ENCODE results near the gene TUFT1. TPM values are rescaled to one million over a fixed set of nuclear protein-coding genes. Genes with fewer than 3 reads are reported as not detected.

TUFT1 gene
- total and polyA plus RNA-seq, 10 of the 15 experiments (the other 5 are each of a cell fraction or from before 2014, with no cell fraction given): 0.08 to 4.3 (median 3.2) TPM

- TF ChIP-seq IRF5 (IDR thresholded peaks at IDR 0.05; ENCODE audit: borderline replicate concordance) (no peak), BACH1 (IDR thresholded peaks at IDR 0.05; ENCODE audit: borderline replicate concordance) (no peak), TCF7 (IDR thresholded peaks at IDR 0.05; ENCODE audit: borderline replicate concordance) (no peak), BCL11A (IDR thresholded peaks at IDR 0.05; ENCODE audit: low read depth, low read length) (no peak), RAD51 (IDR thresholded peaks at IDR 0.05) (no peak), E4F1 (IDR thresholded peaks at IDR 0.05; ENCODE audit: borderline replicate concordance, partially characterized antibody) (no peak)
Measured at GRCh38 chr1:151577173-151577572, 37.1 kb downstream of the TUFT1 start (continued).

- DNase-seq (ENCODE audit: low read depth, low spot score) (no peak), FAIRE-seq (no peak), ATAC-seq (no peak)
- Histone ChIP-seq H3K36me3 (ENCODE audit: control insufficient read depth in 2 of 2, insufficient read depth in 2 of 2, low read length in 1 of 2) (no peaks in the 10 kb centered on the region), H3K9ac (ENCODE audit: control insufficient read depth, insufficient read depth, low read length) (no peak overlapping the region), H3K4me1 (ENCODE audit: control insufficient read depth, insufficient read depth, low read length) (peaks cover 4% of the 10 kb centered on the region; the same call in 1 of the 2 replicates), H3K4me3 (no peak overlapping the region), H3K79me2 (ENCODE audit: control insufficient read depth, insufficient read depth, low read length) (no peaks in the 10 kb centered on the region), H3K27ac (ENCODE audit: control insufficient read depth, insufficient read depth) (no peak overlapping the region), H3K9me3 (replicated peaks; ENCODE audit: control insufficient read depth, insufficient read depth, low read length) (no peaks in the 10 kb centered on the region), H4K20me1 (ENCODE audit: control insufficient read depth, insufficient read depth) (no peaks in the 10 kb centered on the region), H2AFZ (ENCODE audit: control insufficient read depth, low read depth, low read length) (no peak overlapping the region), H3K27me3 (replicated peaks in 1 of 2; ENCODE audit: control insufficient read depth in 2 of 2, insufficient read depth in 2 of 2, low read length in 1 of 2) (no peaks in the 10 kb centered on the region; a peak in 2 of 4 replicates), H3K4me2 (ENCODE audit: control insufficient read depth, insufficient read depth) (no peak overlapping the region)
- POLR2A ChIA-PET: no interaction called here
- in situ Hi-C loops (cut with MboI): no loop called here
- RAD21 ChIA-PET (ENCODE audit: unreplicated experiment): interaction anchor here (1.3 kb wide), 1 partner anchor 257 kb away, joined by 3 read pairs; no protein-coding TSS in a partner anchor
- WGBS (ENCODE audit: insufficient coverage, insufficient replicate concordance, low lambda C conversion rate, missing lambda C conversion rate): 83% methylated on average over 1 of the region's 1 CpG
- CTCF ChIA-PET: interaction anchor here (0.9 to 1.6 kb wide), 4 partner anchors 15 to 278 kb away, joined by 3 to 6 read pairs (median 3); no protein-coding TSS in a partner anchor
- intact Hi-C loops (cut with micrococcal nuclease; ENCODE audit: unreplicated experiment): no loop called here
- SMC1A ChIA-PET (ENCODE audit: uncharacterized antibody, unreplicated experiment): interaction anchor here (1.0 kb wide), 1 partner anchor 36 kb away, joined by 3 read pairs; no protein-coding TSS in a partner anchor
- BruUV-seq (replicated peaks): no TSS peak
- no peak for TF ChIP-seq FOXM1 (IDR thresholded peaks at IDR 0.05; ENCODE audit: low read depth, low read length)
- no peak for TF ChIP-seq JUNB (IDR thresholded peaks at IDR 0.05)
- no peak for TF ChIP-seq PBX3 (IDR thresholded peaks at IDR 0.05; ENCODE audit: insufficient replicate concordance, low read depth, low read length)
- TF ChIP-seq CHD2 (IDR thresholded peaks at IDR 0.05; ENCODE audit: borderline replicate concordance, low read depth, low read length): no peak
- no peak for TF ChIP-seq FOS (IDR thresholded peaks at IDR 0.05; ENCODE audit: borderline replicate concordance, extremely low read depth, insufficient read length)
- no peak for TF ChIP-seq SMARCA5 (IDR thresholded peaks at IDR 0.05)
- TF ChIP-seq TCF7 (IDR thresholded peaks at IDR 0.05; ENCODE audit: borderline replicate concordance): no peak
- no peak for TF ChIP-seq MYB (IDR thresholded peaks at IDR 0.05; ENCODE audit: borderline replicate concordance, low read depth, low read length)
- no peak for TF ChIP-seq HDAC6 (IDR thresholded peaks at IDR 0.05; ENCODE audit: unreplicated experiment)
- TF ChIP-seq BHLHE40 (IDR thresholded peaks at IDR 0.05; ENCODE audit: borderline replicate concordance in 1 of 2, low read depth in 2 of 2, low read length in 1 of 2): no peak
- no peak for TF ChIP-seq HDGF (IDR thresholded peaks at IDR 0.05)
- TF ChIP-seq CREB1 (IDR thresholded peaks at IDR 0.05; ENCODE audit: low read depth): no peak
- no peak for TF ChIP-seq SIX5 (IDR thresholded peaks at IDR 0.05; ENCODE audit: low read depth, low read length, severe bottlenecking)
Measured at GRCh38 chr1:151578941-151579340, 38.8 kb downstream of the TUFT1 start.

Measured in GM12878 (cell line).